ENCODE results near the gene SRP9. TPM values are rescaled to one million over a fixed set of nuclear protein-coding genes. Genes with fewer than 3 reads are reported as not detected.
"Not testable (repeated sequence)": the region's sequence is repeated elsewhere in the genome, so short reads cannot be mapped to it uniquely, and the experiment has no call there.

Gene SRP9
- total RNA-seq, 1 donor from 2014 or later: 1,104 TPM

DNA sequence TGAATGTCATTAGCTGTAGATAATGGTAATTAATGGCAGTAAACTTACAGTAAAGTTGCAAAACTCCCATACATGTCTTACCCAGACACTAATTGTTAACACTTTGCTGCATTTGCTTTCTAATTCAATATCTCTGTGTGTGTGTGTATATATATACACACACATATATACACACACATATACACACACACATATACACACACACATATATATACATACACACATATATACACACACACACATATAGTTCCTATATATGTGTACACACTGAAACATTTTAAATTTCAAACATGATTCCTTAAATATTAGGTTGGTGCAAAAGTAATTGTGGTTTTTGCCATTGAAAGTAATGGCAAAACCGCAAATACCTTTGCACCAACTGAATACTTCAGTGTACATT lies 28.6 kb downstream of the SRP9 start:
- Histone ChIP-seq H3K4me1 (peaks cover 7% of the 10 kb centered on the region), H3K9me3 (ENCODE audit: low read depth) (no peaks in the 10 kb centered on the region), H3K27ac (no peak overlapping the region), H3K4me3 (no peak overlapping the region), H3K9ac (no peak overlapping the region), H3F3A (ENCODE audit: low read depth) (peaks cover 13% of the 10 kb centered on the region), H3K4me2 (no peak overlapping the region), H3K27me3 (peaks cover 25% of the 10 kb centered on the region), H3K36me3 (no peaks in the 10 kb centered on the region), H3K79me2 (ENCODE audit: low read depth) (no peaks in the 10 kb centered on the region), H2AFZ (replicated peaks) (no peak overlapping the region), H4K20me1 (ENCODE audit: low read depth) (peaks cover 17% of the 10 kb centered on the region)
- TF ChIP-seq EZH2 (IDR thresholded peaks at IDR 0.05) (no peak), EZH2phosphoT487 (IDR thresholded peaks at IDR 0.05) (no peak)
- TF ChIP-seq, protein P1, sequence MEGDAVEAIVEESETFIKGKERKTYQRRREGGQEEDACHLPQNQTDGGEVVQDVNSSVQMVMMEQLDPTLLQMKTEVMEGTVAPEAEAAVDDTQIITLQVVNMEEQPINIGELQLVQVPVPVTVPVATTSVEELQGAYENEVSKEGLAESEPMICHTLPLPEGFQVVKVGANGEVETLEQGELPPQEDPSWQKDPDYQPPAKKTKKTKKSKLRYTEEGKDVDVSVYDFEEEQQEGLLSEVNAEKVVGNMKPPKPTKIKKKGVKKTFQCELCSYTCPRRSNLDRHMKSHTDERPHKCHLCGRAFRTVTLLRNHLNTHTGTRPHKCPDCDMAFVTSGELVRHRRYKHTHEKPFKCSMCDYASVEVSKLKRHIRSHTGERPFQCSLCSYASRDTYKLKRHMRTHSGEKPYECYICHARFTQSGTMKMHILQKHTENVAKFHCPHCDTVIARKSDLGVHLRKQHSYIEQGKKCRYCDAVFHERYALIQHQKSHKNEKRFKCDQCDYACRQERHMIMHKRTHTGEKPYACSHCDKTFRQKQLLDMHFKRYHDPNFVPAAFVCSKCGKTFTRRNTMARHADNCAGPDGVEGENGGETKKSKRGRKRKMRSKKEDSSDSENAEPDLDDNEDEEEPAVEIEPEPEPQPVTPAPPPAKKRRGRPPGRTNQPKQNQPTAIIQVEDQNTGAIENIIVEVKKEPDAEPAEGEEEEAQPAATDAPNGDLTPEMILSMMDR (IDR thresholded peaks at IDR 0.05): no peak
- Mint-ChIP-seq H3K27me3 (ENCODE audit: insufficient read depth, low read depth) (peaks cover 11% of the 10 kb centered on the region), H3K36me3 (peaks cover 2% of the 10 kb centered on the region), H3K4me1 (peaks cover 14% of the 10 kb centered on the region), H3K9me3 (no peaks in the 10 kb centered on the region), H3K27ac (no peak overlapping the region), H3K4me3 (no peak overlapping the region)
- DNase-seq (ENCODE audit: low spot score): no peak

DNA sequence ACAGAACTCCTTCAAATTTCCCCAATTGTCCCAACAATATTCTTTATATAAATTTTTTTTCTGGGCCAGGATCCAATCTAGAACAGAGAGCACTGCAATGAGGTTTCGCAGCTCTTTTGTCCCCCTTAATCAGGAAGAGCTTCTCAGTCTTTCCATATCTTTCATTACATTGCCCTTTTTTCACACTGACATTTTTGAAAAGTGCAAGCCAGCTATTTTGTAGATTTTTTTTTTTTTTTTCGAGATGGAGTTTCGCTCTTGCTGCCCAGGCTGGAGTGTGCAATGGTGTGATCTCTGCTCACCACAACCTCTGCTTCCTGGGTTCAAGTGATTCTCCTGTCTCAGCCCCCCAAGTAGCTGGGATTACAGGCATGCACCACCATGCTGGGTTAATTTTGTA lies 29.1 kb downstream of the SRP9 start:
- not testable (repeated sequence) for H3K27ac Mint-ChIP-seq; DNase-seq (ENCODE audit: low spot score); H3K9me3 Mint-ChIP-seq; H3K27ac ChIP-seq; H2AFZ ChIP-seq (replicated peaks); H3K4me3 Mint-ChIP-seq; H3K4me1 ChIP-seq; H3K79me2 ChIP-seq (ENCODE audit: low read depth); H3K36me3 ChIP-seq; H3K9me3 ChIP-seq (ENCODE audit: low read depth); H3K36me3 Mint-ChIP-seq; H3K4me3 ChIP-seq; H3K9ac ChIP-seq; H3K4me2 ChIP-seq
- Mint-ChIP-seq H3K27me3 (ENCODE audit: insufficient read depth, low read depth) (peaks cover 11% of the 10 kb centered on the region), H3K4me1 (peaks cover 19% of the 10 kb centered on the region)
- peaks cover 21% of the 10 kb centered on the region for H4K20me1 ChIP-seq (ENCODE audit: low read depth)
- peaks cover 30% of the 10 kb centered on the region for H3K27me3 ChIP-seq
- H3F3A ChIP-seq (ENCODE audit: low read depth): peaks cover 13% of the 10 kb centered on the region

DNA sequence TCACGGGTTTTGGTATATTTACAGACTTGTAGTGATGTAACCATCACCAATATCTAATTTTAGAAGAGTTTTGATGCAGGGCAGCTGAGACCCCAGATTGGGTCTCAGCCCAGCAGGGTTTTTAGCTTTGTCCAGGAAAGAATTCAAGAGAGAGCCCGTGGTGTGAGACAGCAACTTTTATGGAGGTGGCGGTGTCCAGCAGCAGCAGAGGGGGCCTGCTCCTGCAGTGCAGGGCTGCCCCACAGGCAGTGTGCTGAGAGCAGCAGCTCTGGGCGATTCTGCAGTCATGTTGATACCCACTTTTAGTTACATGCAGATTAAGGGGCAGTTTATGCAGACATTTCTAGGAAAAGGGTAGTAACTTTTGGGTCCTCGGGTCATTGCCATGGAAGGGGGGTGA lies 30.5 kb downstream of the SRP9 start:
- no peaks in the 10 kb centered on the region for H3K36me3 ChIP-seq
- H2AFZ ChIP-seq (replicated peaks): no peak overlapping the region
- DNase-seq (ENCODE audit: low spot score): no peak
- peaks cover 30% of the 10 kb centered on the region for H4K20me1 ChIP-seq (ENCODE audit: low read depth)
- Mint-ChIP-seq H3K4me1 (peaks cover 23% of the 10 kb centered on the region), H3K4me3 (peak overlapping the region; percentile 28), H3K36me3 (no peaks in the 10 kb centered on the region), H3K27me3 (ENCODE audit: insufficient read depth, low read depth) (peaks cover 15% of the 10 kb centered on the region), H3K9me3 (no peaks in the 10 kb centered on the region), H3K27ac (no peak overlapping the region)
- H3K9ac ChIP-seq: no peak overlapping the region
- H3K79me2 ChIP-seq (ENCODE audit: low read depth): no peaks in the 10 kb centered on the region
- peaks cover 11% of the 10 kb centered on the region for H3K4me1 ChIP-seq
- peaks cover 35% of the 10 kb centered on the region for H3K27me3 ChIP-seq
- peaks cover 14% of the 10 kb centered on the region for H3F3A ChIP-seq (ENCODE audit: low read depth)
- H3K4me2 ChIP-seq: no peak overlapping the region
- no peak overlapping the region for H3K27ac ChIP-seq
- no peak overlapping the region for H3K4me3 ChIP-seq
- H3K9me3 ChIP-seq (ENCODE audit: low read depth): no peaks in the 10 kb centered on the region
- TF ChIP-seq, protein P1 (IDR thresholded peaks at IDR 0.05): no peak

DNA sequence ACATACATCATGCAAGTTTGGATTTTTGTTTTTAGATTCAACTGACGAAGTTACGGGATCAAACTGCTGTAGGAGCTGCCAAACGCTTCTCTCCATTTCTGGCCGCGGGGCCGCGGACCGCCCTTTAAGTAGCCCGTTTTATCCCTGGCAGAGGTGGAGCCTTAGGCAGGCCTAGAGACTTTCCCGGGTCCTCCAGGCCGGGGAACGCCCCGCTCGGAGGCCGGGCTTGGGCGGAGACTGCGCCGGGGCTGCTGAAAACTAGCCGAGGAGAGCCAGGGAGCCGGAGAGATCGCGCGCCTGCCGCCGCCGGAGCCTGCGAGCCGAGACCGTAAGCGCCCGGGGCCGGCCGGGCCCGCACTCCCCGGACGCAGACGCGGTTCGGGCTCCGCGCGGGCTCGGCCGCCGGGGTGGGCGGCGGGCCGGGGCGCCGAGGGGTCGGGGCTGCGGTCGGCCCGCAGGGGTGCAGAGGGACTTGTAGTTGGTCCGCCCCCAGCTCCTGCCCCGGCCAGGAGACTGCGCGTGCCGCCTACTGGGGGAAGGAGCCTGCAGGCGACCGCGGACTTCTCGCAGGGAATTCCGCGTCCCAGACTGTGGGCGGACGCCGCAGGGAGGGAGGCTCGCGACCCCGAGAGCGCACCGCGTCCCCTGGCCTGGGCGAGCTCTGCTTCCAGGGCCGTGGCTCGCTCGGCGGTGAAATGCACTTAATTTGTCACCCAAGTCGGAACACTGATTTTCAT lies 32.4 kb downstream of the SRP9 start, which contains the start of gene EPHX1:
EPHX1 (plus strand) TSS at position 283 of the 737 bp plus-strand sequence. CDS start 18,606 bp downstream, outside the sequence.
- Histone ChIP-seq H3K36me3 (no peaks in the 10 kb centered on the region), H3F3A (ENCODE audit: low read depth) (peaks cover 23% of the 10 kb centered on the region), H3K27ac (no peak within 1 kb of the TSS), H3K27me3 (peaks cover 35% of the 10 kb centered on the region), H3K4me2 (peak within 1 kb of the TSS; percentile 91), H3K9ac (no peak within 1 kb of the TSS), H2AFZ (replicated peaks) (peak within 1 kb of the TSS; percentile 45), H3K9me3 (ENCODE audit: low read depth) (no peaks in the 10 kb centered on the region), H3K4me1 (peaks cover 20% of the 10 kb centered on the region), H4K20me1 (ENCODE audit: low read depth) (peaks cover 35% of the 10 kb centered on the region), H3K79me2 (ENCODE audit: low read depth) (no peaks in the 10 kb centered on the region), H3K4me3 (peak within 1 kb of the TSS; percentile 63)
- DNase-seq (ENCODE audit: low spot score): peak; percentile 93
- Mint-ChIP-seq H3K27ac (no peak within 1 kb of the TSS), H3K36me3 (no peaks in the 10 kb centered on the region), H3K4me1 (peaks cover 30% of the 10 kb centered on the region), H3K27me3 (ENCODE audit: insufficient read depth, low read depth) (peaks cover 15% of the 10 kb centered on the region), H3K4me3 (peak within 1 kb of the TSS; percentile 92), H3K9me3 (no peaks in the 10 kb centered on the region)
- TF ChIP-seq EZH2 (IDR thresholded peaks at IDR 0.05): no peak
- TF ChIP-seq, protein P1 (IDR thresholded peaks at IDR 0.05): peak; percentile 36

DNA sequence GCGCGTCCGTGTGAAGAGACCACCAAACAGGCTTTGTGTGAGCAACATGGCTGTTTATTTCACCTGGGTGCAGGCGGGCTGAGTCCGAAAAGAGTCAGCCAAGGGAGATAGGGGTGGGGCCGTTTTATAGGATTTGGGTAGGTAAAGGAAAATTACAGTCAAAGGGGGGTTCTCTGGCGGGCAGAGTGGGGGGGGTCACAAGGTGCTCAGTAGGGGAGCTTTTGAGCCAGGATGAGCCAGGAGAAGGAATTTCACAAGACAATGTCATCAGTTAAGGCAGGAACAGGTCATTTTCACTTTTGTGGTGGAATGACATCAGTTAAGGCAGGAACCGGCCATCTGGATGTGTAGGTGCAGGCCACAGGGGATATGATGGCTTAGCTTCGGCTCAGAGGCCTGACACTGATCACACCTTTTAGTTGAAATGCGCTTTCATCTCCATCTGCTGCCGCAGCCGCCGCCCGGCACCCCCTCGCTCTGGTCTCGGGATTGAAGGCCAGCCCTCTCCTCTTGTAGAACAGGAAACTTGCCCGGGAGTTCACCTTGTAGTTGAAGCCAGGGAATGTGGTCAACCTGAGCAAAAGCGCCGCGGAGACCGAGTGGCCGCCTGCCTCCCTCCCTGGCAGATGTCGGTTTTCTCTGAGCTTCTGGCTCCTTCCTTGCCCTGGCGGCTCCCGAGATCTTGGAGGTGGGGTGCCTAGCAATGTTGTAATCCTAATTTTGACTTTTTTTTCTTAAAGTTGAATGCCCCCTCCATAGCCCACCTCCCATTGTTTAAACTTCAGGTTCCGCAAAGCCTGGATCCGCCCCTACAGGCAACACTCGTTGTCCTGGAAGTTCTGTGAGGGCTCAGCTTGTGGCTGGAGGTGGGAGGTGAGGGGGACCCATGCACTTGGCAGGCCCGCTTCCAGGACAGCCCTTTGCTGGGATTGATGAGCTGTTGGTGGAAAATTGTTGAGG lies 33.2 kb downstream of the SRP9 start:
- H3K4me1 Mint-ChIP-seq: peaks cover 33% of the 10 kb centered on the region
- H2AFZ ChIP-seq (replicated peaks): peak overlapping the region; percentile 45
- H3K9ac ChIP-seq; H3K9me3 Mint-ChIP-seq; H3K27ac ChIP-seq; H3K9me3 ChIP-seq (ENCODE audit: low read depth); H3K27ac Mint-ChIP-seq; H3K36me3 ChIP-seq; H3K36me3 Mint-ChIP-seq; H3K79me2 ChIP-seq (ENCODE audit: low read depth): not testable (repeated sequence)
- peak overlapping the region; percentile 92 for H3K4me3 Mint-ChIP-seq
- peaks cover 23% of the 10 kb centered on the region for H3F3A ChIP-seq (ENCODE audit: low read depth)
- peaks cover 25% of the 10 kb centered on the region for H3K4me1 ChIP-seq
- H3K27me3 Mint-ChIP-seq (ENCODE audit: insufficient read depth, low read depth): peaks cover 15% of the 10 kb centered on the region
- H4K20me1 ChIP-seq (ENCODE audit: low read depth): peaks cover 35% of the 10 kb centered on the region
- peaks cover 35% of the 10 kb centered on the region for H3K27me3 ChIP-seq
- peak; percentile 33 for DNase-seq (ENCODE audit: low spot score)
- H3K4me3 ChIP-seq: peak overlapping the region; percentile 63
- peak overlapping the region; percentile 91 for H3K4me2 ChIP-seq
